Stomach smooth muscle (tissue), 2 donors: ENCODE measurements around the gene PI4KB.

Source experiments
- H3K27ac ChIP-seq: one replicate; pipeline ENCODE4 v1.7.0; 2013; ENCODE audit warnings: mild to moderate bottlenecking, low read length, inconsistent platforms
- H3K27me3 ChIP-seq, 2 donors: one replicate each; pipeline ENCODE4 v1.7.0; 2013; ENCODE audit warnings: low read length in 2 of 2; ENCODE audit not compliant: insufficient read depth in 2 of 2, control insufficient read depth in 1 of 2
- H3K36me3 ChIP-seq, 2 donors: one replicate each; pipeline ENCODE4 v1.7.0; 2013; ENCODE audit warnings: low read length in 2 of 2; ENCODE audit not compliant: control insufficient read depth in 2 of 2, insufficient read depth in 2 of 2
- H3K4me1 ChIP-seq: one replicate; pipeline ENCODE4 v1.7.0; 2013; ENCODE audit warnings: low read length; ENCODE audit not compliant: control insufficient read depth, insufficient read depth
- H3K4me3 ChIP-seq, 2 donors: one replicate each; pipeline ENCODE4 v1.7.0; 2013; ENCODE audit warnings: low read length in 2 of 2
- H3K9ac ChIP-seq, 2 donors: one replicate each; pipeline ENCODE4 v1.7.0; 2013; ENCODE audit warnings: low read length in 2 of 2, mild to moderate bottlenecking in 1 of 2
- H3K9me3 ChIP-seq, 2 donors: one replicate each; pipeline ENCODE4 v1.7.0; 2013; ENCODE audit warnings: low read length in 2 of 2; ENCODE audit not compliant: control insufficient read depth in 2 of 2
- donor health status: healthy.
- donor health status: Pancreatic carcinoma.

PI4KB gene

GRCh38 chr1:151327223-151327902, at the start of gene PI4KB:
PI4KB (minus strand) TSS chr1:151327416; CDS start chr1:151316481, 10,935 bp downstream.
- peaks cover under 1 to 14% of the 10 kb centered on the region in 2 donors for H3K36me3 ChIP-seq
- H3K4me3 ChIP-seq, result peak within 1 kb of the TSS; percentile 91 to 92
- no peaks in the 10 kb centered on the region for H3K9me3 ChIP-seq
- H3K27me3 ChIP-seq, result no peaks in the 10 kb centered on the region
- peak within 1 kb of the TSS; percentile 91 for H3K27ac ChIP-seq
- peak within 1 kb of the TSS; percentile 84 to 94 for H3K9ac ChIP-seq
- H3K4me1 ChIP-seq, result peaks cover 35% of the 10 kb centered on the region

- peaks cover 6 to 8% of the 10 kb centered on the region in 2 donors for H3K36me3 ChIP-seq
- no peak overlapping the region for H3K9ac ChIP-seq
- H3K4me1 ChIP-seq, result peaks cover 34% of the 10 kb centered on the region
- no peak overlapping the region for H3K4me3 ChIP-seq
- no peaks in the 10 kb centered on the region for H3K27me3 ChIP-seq
- H3K27ac ChIP-seq, result no peak overlapping the region
- no peaks in the 10 kb centered on the region for H3K9me3 ChIP-seq
Measured at GRCh38 chr1:151373196-151373595, 46.0 kb upstream of the PI4KB start.

- Histone ChIP-seq H3K4me1 (peaks cover 34% of the 10 kb centered on the region), H3K27me3 (no peaks in the 10 kb centered on the region), H3K9me3 (no peaks in the 10 kb centered on the region), H3K4me3 (peak within 1 kb of the TSS; percentile 54 to 80), H3K36me3 (peaks cover 12 to 15% of the 10 kb centered on the region in 2 donors), H3K9ac (peak within 1 kb of the TSS; percentile 40 to 73), H3K27ac (peak within 1 kb of the TSS; percentile 89)
Measured at GRCh38 chr1:151372058-151372934, 45.1 kb upstream of the PI4KB start, which contains the start of gene SELENBP1. SELENBP1 (minus strand) TSS chr1:151372705; CDS start chr1:151372641, 64 bp downstream.

- Histone ChIP-seq H3K9me3 (no peaks in the 10 kb centered on the region), H3K27me3 (no peaks in the 10 kb centered on the region), H3K36me3 (peaks cover 12 to 18% of the 10 kb centered on the region in 2 donors), H3K27ac (peak overlapping the region; percentile 89), H3K9ac (peak overlapping the region; percentile 40 to 73), H3K4me3 (peak overlapping the region; percentile 54 to 80), H3K4me1 (peaks cover 34% of the 10 kb centered on the region)
Measured at GRCh38 chr1:151371370-151372057, 44.3 kb upstream of the PI4KB start.

- peak overlapping the region in 1 of 2 donors; percentile 55 for H3K4me3 ChIP-seq
- no peak overlapping the region for H3K9ac ChIP-seq
- H3K9me3 ChIP-seq, result no peaks in the 10 kb centered on the region
- H3K27ac ChIP-seq, result peak overlapping the region; percentile 89
- peaks cover 34% of the 10 kb centered on the region for H3K4me1 ChIP-seq
- H3K36me3 ChIP-seq, result peaks cover 21 to 30% of the 10 kb centered on the region in 2 donors
- no peaks in the 10 kb centered on the region for H3K27me3 ChIP-seq
Measured at GRCh38 chr1:151370211-151370911, 43.1 kb upstream of the PI4KB start.

GRCh38 chr1:151369621-151370048, 42.4 kb upstream of the PI4KB start:
- no peak overlapping the region for H3K9ac ChIP-seq
- H3K9me3 ChIP-seq, result no peaks in the 10 kb centered on the region
- H3K4me1 ChIP-seq, result peaks cover 34% of the 10 kb centered on the region
- peak overlapping the region in 1 of 2 donors; percentile 29 for H3K4me3 ChIP-seq
- H3K36me3 ChIP-seq, result peaks cover 28 to 36% of the 10 kb centered on the region in 2 donors
- no peaks in the 10 kb centered on the region for H3K27me3 ChIP-seq
- H3K27ac ChIP-seq, result peak overlapping the region; percentile 89

- H3K9ac ChIP-seq, result no peak overlapping the region
- H3K36me3 ChIP-seq, result peaks cover 32 to 36% of the 10 kb centered on the region in 2 donors
- peaks cover 34% of the 10 kb centered on the region for H3K4me1 ChIP-seq
- no peaks in the 10 kb centered on the region for H3K9me3 ChIP-seq
- no peak overlapping the region for H3K4me3 ChIP-seq
- H3K27me3 ChIP-seq, result no peaks in the 10 kb centered on the region
- H3K27ac ChIP-seq, result no peak overlapping the region
Measured at GRCh38 chr1:151369302-151369610, 42.0 kb upstream of the PI4KB start.

GRCh38 chr1:151368393-151369301, 41.4 kb upstream of the PI4KB start:
- H3K9ac ChIP-seq, result no peak overlapping the region
- H3K4me3 ChIP-seq, result no peak overlapping the region
- peaks cover 35 to 36% of the 10 kb centered on the region in 2 donors for H3K36me3 ChIP-seq
- H3K27me3 ChIP-seq, result no peaks in the 10 kb centered on the region
- peaks cover 34% of the 10 kb centered on the region for H3K4me1 ChIP-seq
- H3K9me3 ChIP-seq, result no peaks in the 10 kb centered on the region
- H3K27ac ChIP-seq, result no peak overlapping the region

- no peaks in the 10 kb centered on the region for H3K9me3 ChIP-seq
- H3K27ac ChIP-seq, result no peak overlapping the region
- no peak overlapping the region for H3K4me3 ChIP-seq
- no peak overlapping the region for H3K9ac ChIP-seq
- no peaks in the 10 kb centered on the region for H3K27me3 ChIP-seq
- peaks cover 31% of the 10 kb centered on the region for H3K4me1 ChIP-seq
- H3K36me3 ChIP-seq, result peaks cover 35 to 36% of the 10 kb centered on the region in 2 donors
Measured at GRCh38 chr1:151367658-151368392, 40.6 kb upstream of the PI4KB start.
